GM19023 (cell line): ENCODE measurements around the gene PEPD.
"Not testable (repeated sequence)": the region's sequence is repeated elsewhere in the genome, so short reads cannot be mapped to it uniquely, and the experiment has no call there.

Source experiments
- ATAC-seq: cut with Tn5 transposase; IDR thresholded peaks from one replicate; pipeline ENCODE4 v1.9.1; 2021; ENCODE audit warnings: mild to moderate bottlenecking, moderate library complexity; ENCODE audit not compliant: unreplicated experiment

PEPD gene

GRCh38 chr19:33479570-33479969 lies 42.0 kb downstream of the PEPD start:
- ATAC-seq, result not testable (repeated sequence)

- no peak for ATAC-seq
These were observed 43.8 kb downstream of the PEPD start for GRCh38 chr19:33477781-33478180.

- no peak for ATAC-seq
These were observed 45.4 kb downstream of the PEPD start for GRCh38 chr19:33476151-33476707.

- no peak for ATAC-seq
These were observed 47.8 kb downstream of the PEPD start for GRCh38 chr19:33473653-33474305.

- no peak for ATAC-seq
These were observed 48.6 kb downstream of the PEPD start for GRCh38 chr19:33472691-33473652.

GRCh38 chr19:33472226-33472625 lies 49.4 kb downstream of the PEPD start:
- ATAC-seq, result no peak

GRCh38 chr19:33471111-33471996 lies 50.2 kb downstream of the PEPD start:
- no peak for ATAC-seq

- no peak for ATAC-seq
These were observed 50.9 kb downstream of the PEPD start for GRCh38 chr19:33470686-33471085.

- no peak for ATAC-seq
These were observed 51.6 kb downstream of the PEPD start for GRCh38 chr19:33470040-33470330.

- ATAC-seq, result no peak
These were observed 52.2 kb downstream of the PEPD start for GRCh38 chr19:33469171-33470039.

- ATAC-seq, result no peak
These were observed 53.0 kb downstream of the PEPD start for GRCh38 chr19:33468361-33469170.

- no peak for ATAC-seq
These were observed 53.7 kb downstream of the PEPD start for GRCh38 chr19:33467851-33468250.

- ATAC-seq, result no peak
These were observed 55.8 kb downstream of the PEPD start for GRCh38 chr19:33465834-33466233.

- ATAC-seq, result no peak
These were observed 56.2 kb downstream of the PEPD start for GRCh38 chr19:33465371-33465770.

- ATAC-seq, result no peak
These were observed 56.9 kb downstream of the PEPD start for GRCh38 chr19:33464733-33465115.

GRCh38 chr19:33464010-33464732 lies 57.4 kb downstream of the PEPD start:
- no peak for ATAC-seq

GRCh38 chr19:33463199-33463598 lies 58.4 kb downstream of the PEPD start:
- no peak for ATAC-seq

GRCh38 chr19:33462112-33462791 lies 59.3 kb downstream of the PEPD start:
- ATAC-seq, result no peak
